NCI-H345 treated with DMSO at 0.1 percent for 48 hours (cell line): ENCODE measurements around the gene AAR2.

Experiments
- DNase-seq: peaks from one replicate; lab custom pipeline; 2025; ENCODE audit not compliant: unreplicated experiment; lab: John Stamatoyannopoulos, UW

AAR2 gene, protein sequence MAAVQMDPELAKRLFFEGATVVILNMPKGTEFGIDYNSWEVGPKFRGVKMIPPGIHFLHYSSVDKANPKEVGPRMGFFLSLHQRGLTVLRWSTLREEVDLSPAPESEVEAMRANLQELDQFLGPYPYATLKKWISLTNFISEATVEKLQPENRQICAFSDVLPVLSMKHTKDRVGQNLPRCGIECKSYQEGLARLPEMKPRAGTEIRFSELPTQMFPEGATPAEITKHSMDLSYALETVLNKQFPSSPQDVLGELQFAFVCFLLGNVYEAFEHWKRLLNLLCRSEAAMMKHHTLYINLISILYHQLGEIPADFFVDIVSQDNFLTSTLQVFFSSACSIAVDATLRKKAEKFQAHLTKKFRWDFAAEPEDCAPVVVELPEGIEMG

DNA sequence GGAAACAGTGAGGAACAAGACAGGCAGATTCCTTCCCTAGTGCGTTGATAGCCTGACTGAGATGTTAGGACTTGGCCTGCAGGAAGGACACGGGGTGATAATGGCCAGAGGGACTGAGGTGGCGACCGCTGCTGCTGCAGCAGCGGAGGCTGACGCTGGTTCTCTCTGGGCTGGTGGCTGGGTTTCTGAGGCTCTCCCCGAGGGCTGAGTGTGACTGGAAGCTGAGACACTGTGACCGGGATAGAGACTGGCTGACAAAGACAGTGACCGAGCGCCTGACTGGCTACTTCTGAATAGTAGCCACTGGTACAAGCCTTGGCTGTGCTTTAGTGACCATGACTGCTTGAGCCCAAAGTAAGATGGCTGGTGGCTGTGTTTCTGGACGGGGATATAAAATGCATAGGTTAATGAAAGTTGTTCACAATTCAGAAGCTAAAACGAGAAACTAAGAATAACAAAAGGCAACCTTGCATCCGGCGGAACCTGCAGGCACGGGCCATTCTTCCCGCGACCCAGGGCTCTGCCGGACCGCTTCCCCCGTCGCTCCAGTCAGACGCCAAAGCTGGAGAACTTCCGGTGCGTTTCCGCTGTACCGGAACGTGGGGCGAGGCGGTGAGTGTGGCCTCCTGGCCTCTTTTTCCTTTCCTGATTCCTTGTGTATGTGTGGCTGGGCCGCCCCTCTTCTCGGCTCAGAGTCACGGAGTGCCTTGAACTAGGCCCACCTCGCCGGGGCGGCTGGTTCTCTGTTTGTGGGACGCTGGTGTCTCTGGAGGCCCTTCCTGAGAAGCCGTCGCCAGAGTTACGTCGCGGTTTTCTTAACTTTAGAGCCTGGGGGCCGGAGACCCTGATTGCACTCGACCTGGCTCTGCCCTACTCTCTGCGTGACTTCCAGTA lies at the start of gene AAR2:
AAR2 (plus strand) TSS at position 587 of the 894 bp plus-strand sequence. CDS start 3,391 bp downstream, outside the sequence.
- DNase-seq = peak; percentile 76

DNA sequence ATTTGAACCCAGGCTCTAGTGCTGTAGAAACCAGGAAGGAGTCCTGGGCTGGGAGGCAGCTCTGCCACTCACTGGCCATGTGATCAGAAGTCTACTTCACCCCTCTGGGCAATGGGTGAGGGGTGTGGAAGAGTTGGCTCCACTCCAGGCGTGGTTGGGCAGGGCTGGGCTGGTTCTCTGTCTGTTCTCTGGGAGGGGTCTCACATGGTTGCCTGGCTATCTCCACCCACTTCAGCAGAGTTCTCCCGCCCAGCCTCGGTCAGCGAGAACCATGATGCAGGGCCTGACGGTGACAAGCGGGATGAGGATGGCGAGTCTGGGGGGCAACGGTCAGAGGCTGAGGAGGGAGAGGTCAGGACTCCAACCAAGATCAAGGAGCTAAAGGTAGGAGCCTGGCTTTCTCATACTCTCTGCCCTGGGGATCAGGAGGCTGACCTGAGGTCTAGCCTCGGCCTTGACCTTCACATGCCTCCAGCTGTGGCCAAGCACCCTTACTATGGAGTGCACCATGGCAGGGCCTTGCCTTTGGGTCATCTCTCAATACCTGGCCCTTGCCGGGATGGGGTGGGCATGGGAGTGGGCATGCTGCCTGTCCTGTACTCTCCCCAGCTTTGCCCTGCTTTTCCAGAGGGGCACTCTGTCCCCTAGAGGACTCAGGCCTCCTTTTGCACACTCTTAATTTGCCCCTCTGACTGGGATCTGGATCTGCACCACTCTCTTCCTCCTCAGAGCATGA lies 42.1 kb upstream of the AAR2 start:
- DNase-seq = no peak

DNA sequence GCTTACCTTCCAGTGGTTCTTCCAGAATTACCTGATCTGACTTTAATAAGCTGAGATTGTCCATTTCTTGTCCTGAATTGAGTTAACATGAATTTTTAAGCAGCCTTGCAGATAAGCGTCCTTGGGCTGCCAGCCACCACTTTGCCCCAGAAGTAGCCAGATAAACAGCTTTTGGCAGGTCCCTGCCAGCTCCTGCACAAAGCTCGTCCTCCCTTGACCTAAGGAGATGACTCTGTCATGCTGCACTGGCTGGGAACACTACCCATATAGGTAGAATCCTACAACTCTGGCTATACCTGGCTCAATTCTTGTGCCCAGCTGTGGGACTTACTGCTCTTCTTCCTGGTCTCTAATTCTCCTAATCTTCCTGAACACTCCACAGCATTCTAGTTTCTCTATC lies 39.6 kb upstream of the AAR2 start:
- DNase-seq = no peak

DNA sequence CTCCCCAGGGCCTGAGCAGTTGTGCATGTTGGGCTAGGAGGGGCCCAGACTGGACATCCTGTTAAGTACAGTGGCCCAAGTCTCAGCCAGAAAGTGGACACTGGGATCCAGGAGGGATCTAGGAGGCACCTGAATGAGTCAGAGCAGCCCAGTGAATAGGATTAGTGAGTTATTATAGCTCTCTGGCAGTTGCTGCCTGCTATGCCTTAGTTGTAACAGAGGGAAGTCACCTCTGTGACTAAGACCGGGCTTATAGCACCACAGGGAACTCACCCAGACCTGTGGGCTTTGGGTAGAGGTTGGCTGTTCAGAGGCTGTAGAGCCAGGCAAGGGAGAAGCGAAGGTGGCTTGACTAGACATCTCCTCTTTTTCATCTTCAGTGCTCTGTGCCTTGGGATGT lies 39.0 kb upstream of the AAR2 start:
- no peak for DNase-seq

DNA sequence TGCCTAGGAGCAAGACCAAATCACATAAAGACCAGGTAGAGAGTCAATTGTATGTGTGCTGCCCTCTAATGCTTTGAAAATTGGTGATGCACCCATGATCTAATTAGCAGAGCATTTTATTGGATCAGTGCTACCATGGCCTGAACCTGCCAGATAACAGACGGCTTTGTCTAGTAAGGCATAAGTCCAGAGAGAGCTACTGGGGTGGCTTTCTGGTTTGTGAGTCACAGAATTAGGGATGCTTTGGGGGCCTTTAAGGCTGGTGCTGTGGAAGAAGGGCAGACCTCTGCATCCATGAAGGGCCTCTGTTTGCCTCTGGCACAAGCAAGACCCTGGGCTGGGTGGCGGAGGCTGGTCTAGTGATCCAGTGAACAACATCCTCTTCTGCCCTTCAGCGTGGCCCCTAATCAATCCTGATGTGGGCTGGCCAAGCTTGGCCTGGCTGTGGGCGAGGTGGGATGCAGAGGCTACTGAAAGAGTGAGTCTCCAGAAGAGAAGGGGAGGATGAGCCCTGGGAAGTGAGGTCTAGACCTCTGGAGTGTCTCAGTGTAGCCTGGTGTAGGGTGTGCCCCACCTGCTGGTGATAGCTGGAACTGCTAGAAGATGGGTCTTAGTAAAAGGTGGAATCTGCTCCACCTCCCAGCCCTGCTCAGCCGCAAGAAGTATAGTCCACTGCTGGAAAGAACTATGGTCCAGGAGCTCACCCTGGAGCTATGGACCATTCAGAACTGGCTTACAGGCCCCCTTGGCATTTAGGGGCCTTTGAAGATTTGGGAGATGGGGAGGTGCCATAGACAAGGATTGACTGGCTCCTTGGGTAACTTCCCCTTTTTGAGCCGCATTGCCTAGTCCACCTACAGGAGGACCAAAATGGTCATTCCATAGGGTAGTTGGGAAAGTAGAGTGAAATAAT lies 36.7 kb upstream of the AAR2 start:
- peak; percentile 70 for DNase-seq

DNA sequence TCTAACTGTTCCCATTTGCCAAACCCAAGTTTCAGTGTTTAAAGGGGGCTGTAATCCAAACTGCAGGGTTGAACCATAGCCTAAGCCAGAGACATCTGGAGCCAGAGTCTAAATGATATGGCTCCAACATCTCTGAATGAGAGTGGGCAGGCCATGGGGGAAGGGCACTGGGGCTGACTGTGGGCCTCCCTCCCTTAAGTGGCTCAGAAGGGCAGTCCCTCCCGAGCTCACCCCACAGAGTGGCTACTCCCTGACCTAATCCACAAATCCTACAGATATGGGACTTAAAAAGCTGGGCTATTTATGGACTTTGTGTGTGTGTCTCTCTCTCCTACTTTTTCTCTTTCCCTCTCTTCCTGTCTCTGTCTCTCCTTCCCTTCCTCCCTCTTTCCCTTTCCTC lies 35.8 kb upstream of the AAR2 start:
- DNase-seq = no peak

DNA sequence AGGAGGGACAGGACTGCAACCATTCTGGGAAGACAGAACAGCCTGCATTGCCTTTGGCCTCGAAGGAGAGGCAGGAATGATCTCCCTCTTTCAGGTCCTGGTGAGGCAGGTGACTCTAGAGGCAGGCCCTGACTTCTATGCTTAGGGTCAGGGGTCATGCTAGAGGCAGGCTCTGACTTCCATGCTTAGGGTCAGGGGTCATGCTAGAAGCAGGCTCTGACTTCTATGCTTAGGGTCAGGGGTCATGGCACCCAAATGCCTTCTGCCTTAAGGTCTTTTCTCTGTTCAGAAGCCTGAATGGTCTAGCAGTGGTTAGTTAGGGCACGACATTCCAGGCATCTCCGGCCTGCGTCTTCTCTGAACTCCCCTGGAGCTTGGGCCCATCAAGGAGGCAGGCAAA lies 35.1 kb upstream of the AAR2 start:
- DNase-seq = no peak

DNA sequence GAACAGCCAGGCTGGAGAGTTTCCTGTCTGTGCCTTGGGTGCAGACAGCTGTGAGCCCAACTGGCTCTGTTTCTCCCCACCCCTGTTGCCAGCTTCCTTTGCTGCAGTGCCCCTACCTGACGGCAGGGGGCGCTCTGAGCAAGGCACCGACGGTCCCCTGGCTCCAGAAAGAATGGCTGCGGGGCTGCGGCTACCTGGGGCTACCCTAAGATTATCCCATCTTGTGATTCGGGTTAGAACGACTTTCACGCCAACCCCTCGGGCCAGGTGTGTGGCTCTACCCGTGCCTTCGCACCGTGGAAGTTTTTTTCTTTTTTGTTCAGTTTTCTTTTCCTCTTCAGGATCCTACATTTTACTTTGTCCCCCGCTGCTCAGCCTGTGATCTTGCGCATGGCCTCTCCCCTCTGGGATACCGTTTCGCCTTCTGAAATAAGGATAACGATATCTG lies 33.4 kb upstream of the AAR2 start:
- peak; percentile 32 for DNase-seq

DNA sequence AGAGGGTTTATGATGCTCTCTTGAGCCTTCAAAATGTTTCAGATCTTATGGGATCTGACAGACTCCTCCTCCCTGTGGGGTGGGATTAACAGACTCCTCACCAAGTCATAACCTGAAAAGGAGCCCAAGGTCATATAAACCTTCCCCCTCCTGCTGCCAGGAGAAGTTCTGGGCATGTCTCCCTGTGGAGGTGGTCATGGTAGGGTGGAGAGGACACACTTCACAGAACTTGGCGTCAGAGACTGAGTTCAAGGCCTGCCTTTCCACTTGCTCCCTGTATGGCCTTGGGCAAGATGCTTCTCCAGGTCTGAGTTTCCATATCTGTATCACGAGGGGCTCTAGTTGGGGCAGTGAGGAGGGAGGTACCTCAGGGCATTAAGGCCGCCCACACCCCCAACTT lies 32.4 kb upstream of the AAR2 start:
- no peak for DNase-seq

DNA sequence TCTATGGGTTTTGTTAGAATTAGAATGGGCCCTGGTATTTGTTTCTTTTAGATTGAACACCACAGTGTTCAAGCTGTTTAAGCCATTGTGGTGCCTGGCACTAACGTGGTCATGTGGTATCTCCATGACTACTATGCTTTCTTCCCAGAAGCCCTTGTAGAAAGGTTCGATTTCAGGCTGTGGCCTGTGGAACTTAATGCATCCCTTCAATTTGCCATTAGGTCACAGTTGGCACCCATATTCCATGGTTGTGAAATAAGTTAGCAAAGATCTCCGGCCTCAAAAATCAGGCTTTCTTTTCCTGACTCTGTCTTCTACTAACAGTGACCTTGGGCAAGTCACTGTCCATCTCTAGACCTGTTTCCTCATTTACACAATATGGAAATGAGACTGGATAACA lies 31.3 kb upstream of the AAR2 start:
- DNase-seq = no peak

DNA sequence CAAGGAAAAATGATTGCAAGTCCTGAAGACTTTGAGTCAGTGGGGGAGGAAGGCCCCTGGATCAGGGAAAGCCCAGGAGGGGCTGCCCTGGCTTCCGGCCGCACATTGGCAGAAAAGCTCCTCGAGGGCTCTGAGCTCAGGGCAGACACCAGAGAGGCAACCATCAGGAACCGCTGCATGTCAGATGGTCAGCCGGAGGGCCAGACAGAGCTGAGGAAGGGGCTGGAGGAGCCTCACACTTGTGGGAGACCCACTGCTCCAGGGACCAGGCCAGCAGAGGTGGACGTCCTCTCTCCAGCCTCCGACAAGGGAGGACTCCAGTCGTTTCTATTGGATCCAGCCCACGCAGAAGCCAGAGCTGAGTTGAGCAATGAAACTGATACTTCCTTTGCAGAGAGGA lies 30.2 kb upstream of the AAR2 start:
- no peak for DNase-seq

DNA sequence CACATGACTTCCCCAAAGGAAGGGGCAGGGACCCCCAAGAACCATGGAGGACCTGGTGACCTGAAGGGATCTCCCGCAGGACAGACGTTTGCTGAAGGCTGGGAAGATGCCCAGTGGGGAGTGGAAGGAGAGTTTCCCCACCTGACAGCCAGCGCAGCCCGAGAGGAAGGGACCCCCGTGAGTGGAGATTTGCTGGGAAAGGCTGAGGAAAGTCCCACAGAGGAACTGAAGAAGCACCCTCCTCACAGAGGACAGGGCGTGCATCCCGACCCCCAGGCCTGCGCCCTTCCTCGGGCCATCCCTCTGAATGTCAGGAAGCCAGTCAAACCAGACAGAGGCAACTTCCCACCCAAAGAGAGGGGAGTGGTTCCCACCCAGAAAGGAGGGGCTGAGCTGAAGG lies 29.6 kb upstream of the AAR2 start:
- DNase-seq = no peak

DNA sequence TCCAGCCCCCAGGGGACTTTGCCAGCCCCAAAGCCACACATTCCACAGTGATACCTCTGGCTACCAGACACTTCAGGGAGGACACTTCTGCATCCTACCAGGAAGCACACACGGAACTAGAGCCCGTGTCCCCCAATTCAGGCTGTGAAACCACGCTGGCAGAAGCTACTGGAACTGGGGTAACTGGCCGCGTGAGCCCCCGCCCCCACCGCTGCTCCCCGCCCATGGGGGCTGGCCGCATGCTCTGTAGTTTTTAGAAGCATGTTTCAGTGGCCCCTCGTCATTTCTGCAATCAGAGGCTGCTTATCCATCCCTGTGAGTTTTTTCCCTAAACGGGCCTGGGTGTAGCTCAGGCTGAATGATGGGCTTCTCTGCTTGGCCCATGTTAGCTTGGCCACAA lies 28.7 kb upstream of the AAR2 start:
- DNase-seq = no peak

DNA sequence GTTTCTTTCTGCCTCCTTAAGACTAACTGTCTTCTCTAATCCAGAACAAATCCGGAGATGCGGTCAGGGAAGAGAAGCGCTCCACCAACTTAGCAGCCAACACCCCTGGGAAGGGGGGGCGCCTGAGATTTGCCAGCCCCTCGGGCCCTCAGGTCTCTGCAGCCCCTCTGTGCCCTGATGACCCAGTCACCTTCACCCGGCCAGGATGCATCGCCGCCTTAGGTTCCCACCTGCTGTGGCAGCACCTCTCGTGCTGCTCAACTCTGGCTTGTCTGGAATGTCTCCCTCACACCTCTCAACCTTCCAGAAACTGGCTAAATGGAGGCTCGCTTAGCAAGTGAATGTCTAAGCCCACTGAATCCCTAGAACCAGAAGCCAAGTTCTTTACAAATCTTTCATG lies 28.0 kb upstream of the AAR2 start:
- no peak for DNase-seq

DNA sequence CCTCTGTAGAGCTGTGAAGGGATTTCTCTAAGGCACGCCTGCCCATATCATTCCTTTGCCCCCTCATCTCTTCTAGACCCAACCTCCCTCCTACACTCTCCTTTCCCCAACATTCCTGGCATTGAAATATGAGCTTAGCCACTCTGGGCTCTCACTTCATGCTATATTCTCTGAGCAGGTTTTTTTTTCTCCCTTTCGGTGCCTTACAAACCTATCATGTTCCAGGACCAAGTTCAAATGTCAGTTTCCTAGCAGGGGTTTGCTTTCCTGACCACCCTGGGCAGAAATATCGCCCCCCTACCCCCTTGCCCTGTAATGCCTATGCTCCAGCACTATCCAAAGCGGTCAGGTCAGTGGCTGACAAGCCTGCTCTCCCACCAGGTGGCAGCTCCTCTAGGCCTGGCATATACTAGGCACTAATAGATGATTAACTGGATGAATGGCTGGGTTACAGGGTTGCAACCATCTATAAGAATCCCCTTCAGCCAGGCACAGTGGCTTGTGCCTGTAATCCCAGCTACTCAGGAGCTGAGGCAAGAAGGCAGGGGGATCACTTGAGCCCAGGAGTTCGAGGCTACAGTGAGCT lies 25.7 kb upstream of the AAR2 start:
- DNase-seq = no peak

DNA sequence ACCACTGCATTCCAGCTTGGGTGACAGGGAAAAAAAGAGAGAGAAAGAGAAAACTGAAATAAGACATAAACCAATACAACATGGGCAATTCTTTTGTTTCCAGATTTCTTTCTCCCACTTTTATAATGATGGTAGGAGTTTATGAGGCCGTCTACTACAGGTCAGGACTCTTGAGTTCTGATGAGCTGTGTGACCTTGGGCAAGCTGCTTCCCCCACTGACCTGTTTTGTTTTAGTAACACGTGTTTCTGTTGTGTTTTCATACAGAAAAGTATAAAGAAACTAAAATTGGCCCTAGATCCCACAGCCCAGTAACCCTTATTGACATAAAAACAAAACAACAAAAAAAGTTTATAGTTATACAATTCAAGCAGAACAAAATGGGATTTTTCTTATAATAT lies 22.9 kb upstream of the AAR2 start:
- DNase-seq = no peak

DNA sequence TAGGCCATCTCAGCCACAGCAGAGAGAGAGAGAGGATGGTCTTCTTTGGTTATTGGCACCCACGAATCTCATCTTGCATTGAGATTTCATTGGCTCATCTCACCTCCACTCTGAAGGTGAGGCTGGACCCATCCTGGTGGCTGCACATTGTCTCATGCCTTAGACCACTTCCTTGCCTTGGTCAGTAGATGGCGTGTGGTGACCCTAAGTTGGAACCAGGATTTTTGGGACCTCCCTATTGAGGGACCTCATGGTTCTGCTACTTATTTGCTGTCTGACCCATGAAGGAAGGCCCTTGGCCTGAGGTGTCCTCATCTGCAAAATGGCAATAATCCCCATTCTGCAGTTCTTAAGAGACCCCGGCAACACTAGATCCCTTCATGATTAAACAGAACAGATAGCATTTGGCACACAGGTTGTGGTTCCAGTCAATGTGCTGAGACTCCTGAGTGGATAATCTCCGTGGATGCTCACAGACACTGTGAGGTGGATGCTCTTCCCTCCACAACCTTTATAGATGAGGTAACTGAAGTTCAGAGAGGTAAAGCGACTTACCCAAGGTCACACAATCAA lies 21.5 kb upstream of the AAR2 start:
- no peak for DNase-seq

DNA sequence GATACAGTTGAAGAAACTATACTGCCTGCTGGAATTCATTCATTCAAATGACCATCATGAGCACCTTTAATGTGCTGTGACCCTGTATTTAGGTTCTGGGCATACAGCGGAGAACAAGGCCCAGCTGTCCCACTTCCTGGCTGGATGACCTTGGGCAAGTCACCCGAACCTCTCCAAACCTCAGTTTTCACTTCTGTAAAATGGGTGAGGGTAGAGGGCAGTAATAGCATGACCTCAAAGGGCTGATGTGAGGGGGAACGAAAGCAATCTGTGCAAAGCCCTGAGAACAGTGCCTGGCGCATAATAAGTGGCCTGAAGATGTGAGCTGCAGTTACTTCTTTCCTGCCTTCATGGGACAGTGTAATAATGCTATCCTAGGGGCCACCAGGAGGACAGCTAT lies 20.5 kb upstream of the AAR2 start:
- no peak for DNase-seq

DNA sequence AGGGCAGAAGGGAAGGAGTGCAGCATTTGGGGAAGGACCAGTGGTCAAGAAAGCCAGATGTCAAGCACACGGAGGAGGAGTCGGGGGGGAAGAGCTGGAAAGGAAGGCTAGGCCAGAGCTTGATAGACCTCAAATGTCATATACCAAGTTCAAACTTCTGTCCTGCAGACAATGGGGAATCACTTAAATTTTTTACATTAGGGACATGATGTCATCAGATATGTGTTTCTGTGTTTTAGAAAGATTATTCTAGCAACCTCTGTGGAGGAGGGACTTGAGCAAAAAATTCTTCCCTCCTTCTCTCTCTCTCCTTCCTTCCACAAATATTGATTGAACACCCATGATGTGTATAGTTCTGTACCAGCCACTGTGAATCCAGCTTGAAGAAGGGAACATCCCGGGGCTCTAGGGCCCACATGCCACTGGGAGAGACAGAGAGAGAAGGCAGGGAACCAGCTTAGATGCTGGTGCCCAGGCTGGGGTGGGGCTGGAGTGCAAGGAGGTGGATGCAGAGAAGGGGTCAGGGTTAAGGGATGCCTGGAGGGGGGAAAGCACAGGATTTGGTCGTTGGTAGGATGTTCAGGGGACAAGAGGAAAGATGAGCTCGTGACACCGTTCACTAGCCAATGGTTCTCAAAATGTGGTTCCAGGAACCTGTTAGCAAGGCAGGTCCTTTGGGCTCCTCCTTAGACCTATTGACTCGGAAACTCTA lies 19.8 kb upstream of the AAR2 start:
- no peak for DNase-seq
